ENCODE data around the gene ASTL.

DNA sequence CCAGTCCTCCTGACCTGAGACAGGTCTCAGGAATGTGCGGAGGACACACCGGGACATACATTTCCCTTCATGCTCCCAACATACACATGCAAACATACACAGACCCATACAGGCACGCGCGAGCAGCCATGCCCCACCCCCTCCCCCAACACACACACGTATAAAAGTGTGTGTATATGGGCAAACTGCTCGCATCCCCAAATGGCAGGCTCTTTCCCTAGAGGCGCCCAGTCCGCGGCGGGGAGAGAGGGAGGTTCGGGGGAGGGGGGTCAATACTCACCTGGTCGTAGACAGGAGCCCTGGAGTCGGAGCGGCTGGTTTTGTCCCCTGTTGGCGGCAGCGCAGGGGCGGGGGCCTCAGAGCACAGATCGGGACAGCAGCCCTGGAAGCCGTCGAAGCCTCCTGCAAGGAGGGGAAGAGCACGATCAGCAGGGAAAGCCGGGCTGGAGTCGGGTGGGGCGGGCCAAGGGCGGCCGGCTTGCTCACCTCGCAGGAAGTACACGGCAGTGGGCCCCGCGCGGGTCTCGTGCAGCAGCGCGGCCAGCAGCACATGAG lies 6.3 kb upstream of the ASTL start:
- TF ChIP-seq, protein P1, sequence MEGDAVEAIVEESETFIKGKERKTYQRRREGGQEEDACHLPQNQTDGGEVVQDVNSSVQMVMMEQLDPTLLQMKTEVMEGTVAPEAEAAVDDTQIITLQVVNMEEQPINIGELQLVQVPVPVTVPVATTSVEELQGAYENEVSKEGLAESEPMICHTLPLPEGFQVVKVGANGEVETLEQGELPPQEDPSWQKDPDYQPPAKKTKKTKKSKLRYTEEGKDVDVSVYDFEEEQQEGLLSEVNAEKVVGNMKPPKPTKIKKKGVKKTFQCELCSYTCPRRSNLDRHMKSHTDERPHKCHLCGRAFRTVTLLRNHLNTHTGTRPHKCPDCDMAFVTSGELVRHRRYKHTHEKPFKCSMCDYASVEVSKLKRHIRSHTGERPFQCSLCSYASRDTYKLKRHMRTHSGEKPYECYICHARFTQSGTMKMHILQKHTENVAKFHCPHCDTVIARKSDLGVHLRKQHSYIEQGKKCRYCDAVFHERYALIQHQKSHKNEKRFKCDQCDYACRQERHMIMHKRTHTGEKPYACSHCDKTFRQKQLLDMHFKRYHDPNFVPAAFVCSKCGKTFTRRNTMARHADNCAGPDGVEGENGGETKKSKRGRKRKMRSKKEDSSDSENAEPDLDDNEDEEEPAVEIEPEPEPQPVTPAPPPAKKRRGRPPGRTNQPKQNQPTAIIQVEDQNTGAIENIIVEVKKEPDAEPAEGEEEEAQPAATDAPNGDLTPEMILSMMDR (IDR thresholded peaks at IDR 0.05 in 4 of 5, conservative IDR thresholded peaks at IDR 0.05 in 1 of 5), result no peak
- TF ChIP-seq POLR2A (IDR thresholded peaks at IDR 0.05), result no peak

All from gastrocnemius medialis (tissue), 4 donors.